IPS-18a (cell line): ENCODE results near the gene LRIT2.

Source experiments
- H3K27ac ChIP-seq: one replicate; pipeline ENCODE4 v1.5.1; 2013; ENCODE audit warnings: low read length
- H3K27me3 ChIP-seq: one replicate; pipeline ENCODE4 v1.6.1; 2013; ENCODE audit warnings: mild to moderate bottlenecking, low read length; ENCODE audit not compliant: control insufficient read depth, insufficient read depth
- H3K36me3 ChIP-seq: one replicate; pipeline ENCODE4 v1.6.1; 2013; ENCODE audit warnings: low read depth, low read length; ENCODE audit not compliant: control insufficient read depth
- H3K4me1 ChIP-seq: one replicate; pipeline ENCODE4 v1.6.1; 2013; ENCODE audit warnings: low read depth, low read length; ENCODE audit not compliant: control insufficient read depth
- H3K4me3 ChIP-seq: one replicate; pipeline ENCODE4 v1.5.1; 2013; ENCODE audit warnings: low read length
- H3K9ac ChIP-seq: one replicate; pipeline ENCODE4 v1.6.1; 2013; ENCODE audit warnings: mild to moderate bottlenecking, low read length, moderate library complexity
- H3K9me3 ChIP-seq: one replicate; pipeline ENCODE4 v1.6.1; 2013; ENCODE audit warnings: low read depth, low read length; ENCODE audit not compliant: control insufficient read depth

LRIT2 gene

GRCh38 chr10:84202349-84202748 is 23.0 kb downstream of the LRIT2 start:
- Histone ChIP-seq H3K27me3 (no peaks in the 10 kb centered on the region), H3K27ac (no peak overlapping the region), H3K36me3 (no peaks in the 10 kb centered on the region), H3K4me3 (no peak overlapping the region), H3K9ac (no peak overlapping the region), H3K9me3 (no peaks in the 10 kb centered on the region), H3K4me1 (no peaks in the 10 kb centered on the region)

GRCh38 chr10:84201682-84202081 is 23.7 kb downstream of the LRIT2 start:
- H3K27me3 ChIP-seq = peaks cover under 1% of the 10 kb centered on the region
- H3K9me3 ChIP-seq = no peaks in the 10 kb centered on the region
- H3K36me3 ChIP-seq = no peaks in the 10 kb centered on the region
- H3K27ac ChIP-seq = no peak overlapping the region
- H3K4me1 ChIP-seq = no peaks in the 10 kb centered on the region
- no peak overlapping the region for H3K4me3 ChIP-seq
- no peak overlapping the region for H3K9ac ChIP-seq

GRCh38 chr10:84201244-84201606 is 24.1 kb downstream of the LRIT2 start:
- Histone ChIP-seq H3K4me1 (no peaks in the 10 kb centered on the region), H3K9me3 (no peaks in the 10 kb centered on the region), H3K36me3 (no peaks in the 10 kb centered on the region), H3K9ac (no peak overlapping the region), H3K27me3 (peaks cover 5% of the 10 kb centered on the region), H3K27ac (no peak overlapping the region), H3K4me3 (no peak overlapping the region)

- Histone ChIP-seq H3K27ac (no peak overlapping the region), H3K9me3 (no peaks in the 10 kb centered on the region), H3K4me3 (no peak overlapping the region), H3K36me3 (no peaks in the 10 kb centered on the region), H3K4me1 (no peaks in the 10 kb centered on the region), H3K27me3 (peaks cover 10% of the 10 kb centered on the region), H3K9ac (no peak overlapping the region)
Observed at GRCh38 chr10:84200537-84201243, 24.7 kb downstream of the LRIT2 start.

- H3K27me3 ChIP-seq = peaks cover 32% of the 10 kb centered on the region
Observed at GRCh38 chr10:84198206-84198915, 27.0 kb downstream of the LRIT2 start.

GRCh38 chr10:84197643-84198042 is 27.7 kb downstream of the LRIT2 start:
- no peaks in the 10 kb centered on the region for H3K9me3 ChIP-seq
- no peak overlapping the region for H3K9ac ChIP-seq
- no peaks in the 10 kb centered on the region for H3K36me3 ChIP-seq
- H3K4me1 ChIP-seq = no peaks in the 10 kb centered on the region
- H3K4me3 ChIP-seq = no peak overlapping the region
- no peak overlapping the region for H3K27ac ChIP-seq
- peaks cover 39% of the 10 kb centered on the region for H3K27me3 ChIP-seq

More at GRCh38 chr10:84198206-84198915, 27.0 kb downstream of the LRIT2 start:
- Histone ChIP-seq H3K4me1 (no peaks in the 10 kb centered on the region), H3K36me3 (no peaks in the 10 kb centered on the region), H3K27ac (no peak overlapping the region), H3K9ac (no peak overlapping the region), H3K4me3 (no peak overlapping the region), H3K9me3 (no peaks in the 10 kb centered on the region)

GRCh38 chr10:84196941-84197340 is 28.4 kb downstream of the LRIT2 start:
- Histone ChIP-seq H3K27ac (no peak overlapping the region), H3K9ac (no peak overlapping the region), H3K4me3 (no peak overlapping the region), H3K36me3 (no peaks in the 10 kb centered on the region), H3K27me3 (peaks cover 41% of the 10 kb centered on the region), H3K9me3 (no peaks in the 10 kb centered on the region), H3K4me1 (no peaks in the 10 kb centered on the region)

GRCh38 chr10:84196083-84196482 is 29.3 kb downstream of the LRIT2 start:
- Histone ChIP-seq H3K27me3 (peaks cover 41% of the 10 kb centered on the region), H3K9ac (no peak overlapping the region), H3K9me3 (no peaks in the 10 kb centered on the region), H3K4me3 (no peak overlapping the region), H3K36me3 (no peaks in the 10 kb centered on the region), H3K27ac (no peak overlapping the region), H3K4me1 (no peaks in the 10 kb centered on the region)

- peak overlapping the region; percentile 63 for H3K4me3 ChIP-seq
- no peaks in the 10 kb centered on the region for H3K9me3 ChIP-seq
- H3K4me1 ChIP-seq = no peaks in the 10 kb centered on the region
- H3K27me3 ChIP-seq = peaks cover 41% of the 10 kb centered on the region
- no peak overlapping the region for H3K9ac ChIP-seq
- H3K36me3 ChIP-seq = no peaks in the 10 kb centered on the region
- H3K27ac ChIP-seq = no peak overlapping the region
Observed at GRCh38 chr10:84195044-84195830, 30.1 kb downstream of the LRIT2 start.

- no peaks in the 10 kb centered on the region for H3K9me3 ChIP-seq
- H3K9ac ChIP-seq = no peak within 1 kb of the TSS
- no peaks in the 10 kb centered on the region for H3K36me3 ChIP-seq
- no peaks in the 10 kb centered on the region for H3K4me1 ChIP-seq
- no peak within 1 kb of the TSS for H3K27ac ChIP-seq
- peaks cover 41% of the 10 kb centered on the region for H3K27me3 ChIP-seq
- H3K4me3 ChIP-seq = peak within 1 kb of the TSS; percentile 63
Observed at GRCh38 chr10:84194424-84195043, 30.8 kb downstream of the LRIT2 start, which contains the start of gene CDHR1. CDHR1 (plus strand) TSS chr10:84194537; CDS start chr10:84194761, 224 bp downstream.

- no peaks in the 10 kb centered on the region for H3K36me3 ChIP-seq
- no peaks in the 10 kb centered on the region for H3K4me1 ChIP-seq
- peak overlapping the region; percentile 63 for H3K4me3 ChIP-seq
- H3K9me3 ChIP-seq = no peaks in the 10 kb centered on the region
- no peak overlapping the region for H3K9ac ChIP-seq
- peaks cover 41% of the 10 kb centered on the region for H3K27me3 ChIP-seq
- no peak overlapping the region for H3K27ac ChIP-seq
Observed at GRCh38 chr10:84193846-84194423, 31.4 kb downstream of the LRIT2 start.
